K562 (cell line): Measurements from ENCODE around the gene VWDE. TPM values are rescaled to one million over a fixed set of nuclear protein-coding genes. Genes with fewer than 3 reads are reported as not detected.

Source experiments
- ATAC-seq: fragments of 200-7000 bp; cut with Tn5 transposase; 3 replicates; pipeline ENCODE4 v1.9.1; 2020; ENCODE audit warnings: moderate library complexity
- BruUV-seq: library from RNA; stranded (reverse); fragments of 400-500 nt; replicated peaks from 2 replicates; lab custom pipeline; 2021; lab: Mats Ljungman, UMichigan
- CTCF ChIA-PET: fragments of 300-600 bp; formaldehyde crosslinking; extraction: SDS; loops from one replicate; lab custom pipeline; 2021; ENCODE audit warnings: low intra/inter-chr PET ratio; lab: Yijun Ruan, JAX
- POLR2A ChIA-PET: fragments of 300-600, 350-650 bp; sonication (Branson Sonifier 250); formaldehyde crosslinking; extraction: SDS; loops from one replicate; lab custom pipeline; 2021; ENCODE audit warnings: antibody characterized with exemption, inconsistent platforms; lab: Yijun Ruan, JAX
- DNase-seq, 4 experiments: peaks; one replicate each; pipeline versions ENCODE4 v3.0.0 to v3.0.0-alpha.2; 2011 to 2018; ENCODE audit warnings: low spot score in 3 of 4, mixed read lengths in 3 of 4; ENCODE audit errors: extremely low read depth in 1 of 4
- FAIRE-seq: peaks from 2 replicates; lab custom pipeline; 2011; peaks lifted over from hg19 to GRCh38; lab: Jason Lieb, UNC
- H2AFZ ChIP-seq: 2 replicates; pipeline ENCODE4 v1.6.0; 2011; ENCODE audit warnings: low read depth, low read length, control low read depth, inconsistent platforms
- H3K27ac ChIP-seq: fragments of 200-600 bp; 3 replicates; pipeline ENCODE4 v1.8.0; 2011; ENCODE audit warnings: low read depth, mild to moderate bottlenecking, control low read depth, inconsistent platforms, low read length, moderate library complexity, mixed read lengths; ENCODE audit errors: extremely low read depth
- H3K27me3 ChIP-seq, 2 experiments: fragments of 300-600 bp in 1 of 2; 2 replicates in 1 of 2; 3 replicates in 1 of 2; pipeline versions ENCODE4 v1.6.0 to v1.8.0; 2011; ENCODE audit warnings: inconsistent platforms in 2 of 2, low read length in 2 of 2, mild to moderate bottlenecking in 1 of 2, mixed read lengths in 1 of 2, moderate library complexity in 1 of 2; ENCODE audit not compliant: control insufficient read depth in 2 of 2, insufficient read depth in 2 of 2
- H3K36me3 ChIP-seq: fragments of 300-600 bp; 3 replicates; pipeline ENCODE4 v1.8.0; 2011; ENCODE audit warnings: mild to moderate bottlenecking, low read length, inconsistent platforms; ENCODE audit not compliant: control insufficient read depth, insufficient read depth
- H3K4me1 ChIP-seq, 2 experiments: fragments of 200-600 bp in 1 of 2; replicated peaks in 1 of 2; 2 replicates in 1 of 2; 3 replicates in 1 of 2; pipeline versions ENCODE4 v1.5.1 to v1.8.0; 2011; ENCODE audit warnings: inconsistent platforms in 2 of 2, low read length in 2 of 2, mild to moderate bottlenecking in 1 of 2, mixed read lengths in 1 of 2, moderate library complexity in 1 of 2; ENCODE audit not compliant: control insufficient read depth in 2 of 2, insufficient read depth in 2 of 2
- H3K4me2 ChIP-seq: 2 replicates; pipeline ENCODE4 v1.6.1; 2011; ENCODE audit warnings: low read length, control low read depth, inconsistent platforms, mixed read lengths; ENCODE audit not compliant: insufficient read depth
- H3K4me3 ChIP-seq: fragments of 200-600 bp; sonication (generic), shearing (Covaris generic); 2 replicates; pipeline ENCODE4 v1.5.1; 2016; ENCODE audit warnings: control low read depth, inconsistent platforms
- H3K79me2 ChIP-seq: fragments of 200-600 bp; 3 replicates; pipeline ENCODE4 v1.8.0; 2011; ENCODE audit warnings: low read length, inconsistent platforms; ENCODE audit not compliant: control insufficient read depth, insufficient read depth
- H3K9ac ChIP-seq, 2 experiments: 2 replicates each; pipeline versions ENCODE4 v1.6.0 to v1.6.1; 2011; ENCODE audit warnings: low read depth in 2 of 2, low read length in 2 of 2, control low read depth in 1 of 2, inconsistent platforms in 1 of 2, mild to moderate bottlenecking in 1 of 2, mixed read lengths in 1 of 2; ENCODE audit not compliant: insufficient read depth in 1 of 2
- H3K9me1 ChIP-seq: one replicate; pipeline ENCODE4 v1.6.0; 2011; ENCODE audit warnings: inconsistent platforms, mild to moderate bottlenecking, low read length, moderate library complexity; ENCODE audit not compliant: control insufficient read depth, insufficient read depth
- H3K9me3 ChIP-seq: replicated peaks from 2 replicates; pipeline ENCODE4 v1.5.1; 2011; ENCODE audit warnings: low read depth, low read length, inconsistent platforms; ENCODE audit not compliant: control insufficient read depth, insufficient read depth
- H4K20me1 ChIP-seq: replicated peaks from 2 replicates; pipeline ENCODE4 v1.6.1; 2011; ENCODE audit warnings: low read length, inconsistent platforms, mixed read lengths; ENCODE audit not compliant: control insufficient read depth, insufficient read depth
- CHD2 ChIP-seq: IDR thresholded peaks from 2 replicates; pipeline ENCODE4 v1.6.1; 2011; ENCODE audit warnings: low read depth, low read length
- CLOCK ChIP-seq: fragments of 250-450 bp; sonication (Bioruptor Pico); IDR thresholded peaks from 2 replicates; pipeline ENCODE4 v1.4.0; 2020; ENCODE audit warnings: mild to moderate bottlenecking, moderate library complexity, borderline replicate concordance
- CSDE1 ChIP-seq, 2 experiments: fragments of 450-650 bp; IDR thresholded peaks; 2 replicates each; pipeline ENCODE4 v1.6.1; 2016; ENCODE audit warnings: mild to moderate bottlenecking in 1 of 2
- CXXC5 ChIP-seq: fragments of 250-450 bp; sonication (Bioruptor Pico); IDR thresholded peaks from 2 replicates; pipeline ENCODE4 v1.8.0; 2022; ENCODE audit warnings: inconsistent platforms, mild to moderate bottlenecking, moderate library complexity
- EGR1 ChIP-seq: fragments of 450-650 bp; conservative IDR thresholded peaks from 2 replicates; pipeline ENCODE4 v1.6.1; 2017; ENCODE audit warnings: mild to moderate bottlenecking
- NONO ChIP-seq, 2 experiments: fragments of 200-400 bp in 1 of 2; fragments of 450-650 bp in 1 of 2; formaldehyde crosslinking in 1 of 2; IDR thresholded peaks; 2 replicates each; pipeline ENCODE4 v1.6.1; 2017; ENCODE audit warnings: low read depth in 2 of 2, mild to moderate bottlenecking in 2 of 2, moderate library complexity in 2 of 2, low read length in 1 of 2
- NR0B1 ChIP-seq: fragments of 450-650 bp; IDR thresholded peaks from one replicate; pipeline ENCODE4 v1.6.1; 2018; ENCODE audit warnings: mild to moderate bottlenecking, moderate library complexity; ENCODE audit not compliant: partially characterized antibody
- PCBP1 ChIP-seq: fragments of 200-400 bp; formaldehyde crosslinking; IDR thresholded peaks from 2 replicates; pipeline ENCODE4 v1.6.1; 2018; ENCODE audit warnings: mild to moderate bottlenecking, low read depth, low read length; ENCODE audit not compliant: poor library complexity, severe bottlenecking
- PHB ChIP-seq: fragments of 250-450 bp; sonication (Bioruptor Pico); IDR thresholded peaks from 2 replicates; pipeline ENCODE4 v1.5.0; 2021
- SMAD1 ChIP-seq: fragments of 150-350 bp; IDR thresholded peaks from 2 replicates; pipeline ENCODE4 v1.6.1; 2014; ENCODE audit warnings: low read length, low read depth; ENCODE audit not compliant: partially characterized antibody
- SP1 ChIP-seq: sonication (generic); formaldehyde crosslinking; IDR thresholded peaks from 2 replicates; pipeline ENCODE4 v1.8.1; 2022; ENCODE audit warnings: mild to moderate bottlenecking, missing genetic modification reagents
- TBP ChIP-seq: optimal IDR thresholded peaks from 2 replicates; pipeline ENCODE3; 2011; ENCODE audit warnings: low read depth, low read length, improper control_type of control experiment
- TGIF2 ChIP-seq: sonication (generic); formaldehyde crosslinking; IDR thresholded peaks from 2 replicates; pipeline ENCODE4 v1.8.1; 2022; ENCODE audit warnings: mild to moderate bottlenecking, missing genetic modification reagents, moderate library complexity
- THRAP3 ChIP-seq: fragments of 450-650 bp; IDR thresholded peaks from 2 replicates; pipeline ENCODE4 v1.6.1; 2016; ENCODE audit warnings: mild to moderate bottlenecking, inconsistent platforms, borderline replicate concordance
- ZFP30 ChIP-seq: fragments of 250-450 bp; sonication (Bioruptor Pico); IDR thresholded peaks from 2 replicates; pipeline ENCODE4 v1.8.0; 2022; ENCODE audit warnings: moderate library complexity, mild to moderate bottlenecking, inconsistent platforms, borderline replicate concordance
- ZFX ChIP-seq: sonication (generic); formaldehyde crosslinking; IDR thresholded peaks from 2 replicates; pipeline ENCODE4 v1.8.0; 2022; ENCODE audit warnings: mild to moderate bottlenecking, missing genetic modification reagents, moderate library complexity
- ZNF232 ChIP-seq: sonication (generic); formaldehyde crosslinking; IDR thresholded peaks from 2 replicates; pipeline ENCODE4 v1.8.0; 2022; ENCODE audit warnings: mild to moderate bottlenecking, missing genetic modification reagents
- ZNF41 ChIP-seq: fragments of 250-450 bp; sonication (Bioruptor Pico); conservative IDR thresholded peaks from 2 replicates; pipeline ENCODE4 v1.4.0; 2020; ENCODE audit warnings: mild to moderate bottlenecking
- ZNF644 ChIP-seq: fragments of 200-800 bp; sonication (Bioruptor generic); IDR thresholded peaks from 2 replicates; pipeline ENCODE4 v1.6.1; 2016; ENCODE audit warnings: low read depth, missing genetic modification characterization, missing compliant biosample characterization
- WGBS: fragments of 100-300 bp; shearing (Covaris generic); methylation state at CpG from one replicate; pipeline ENCODE4 v1.1.6; 2016; ENCODE audit warnings: low coverage, mixed read lengths; ENCODE audit not compliant: insufficient coverage; ENCODE audit errors: missing lambda C conversion rate; 5-methylcytosine and 5-hydroxymethylcytosine counted together
- in situ Hi-C: fragments of 300-500 bp; cut with MboI; formaldehyde crosslinking; loops from 4 replicates; pipeline ENCODE4 v1.15.0; 2018; ENCODE audit warnings: inconsistent platforms, mixed read lengths
- intact Hi-C: fragments of 100-400 bp; cut with micrococcal nuclease; formaldehyde crosslinking; loops from 2 replicates; pipeline ENCODE4 v1.14.2; 2022
- polyA plus RNA-seq, 8 experiments: library from polyadenylated mRNA; depleted of rRNA in 4 of 8; stranded (reverse) in 5 of 8; unstranded in 3 of 8; fragments of >200 nt; fragmentation: Nextera tagmentation in 2 of 8; fragmentation: Illumina TruSeq in 1 of 8; extraction: Ambion mirVana in 2 of 8; extraction: Trizol in 1 of 8; gene quantifications; 2 replicates each; pipeline versions ENCODE4 v1.2.1 to v1.2.3, GENCODE V29; 2011 to 2014; ENCODE audit warnings: inconsistent platforms in 1 of 8, missing spikeins in 1 of 8
- total RNA-seq, 7 experiments: library from RNA; depleted of rRNA in 6 of 7; stranded (reverse); fragments of >200 nt in 6 of 7; fragmentation: Illumina TruSeq in 2 of 7; extraction: Trizol in 2 of 7; gene quantifications; 2 replicates each; pipeline versions ENCODE4 v1.2.1 to v1.2.3, GENCODE V29; 2011 to 2021; ENCODE audit warnings: low replicate concordance in 1 of 7

VWDE gene
- total and polyA plus RNA-seq, 9 of the 15 experiments (the other 6 are each of a cell fraction or from before 2014, with no cell fraction given): 40.6 to 162 (median 95.2) TPM

- ChIA-PET POLR2A (interaction anchor here (1.3 kb wide), 1 partner anchor 15 kb away, joined by 3 read pairs; no protein-coding TSS in a partner anchor), CTCF (no interaction called here)
- 59% methylated on average over 4 of the region's 4 CpGs for WGBS
- Histone ChIP-seq H3K27me3 (no peaks in the 10 kb centered on the region), H3K4me1 (no peaks in the 10 kb centered on the region), H3K27ac (no peak overlapping the region), H3K4me3 (no peak overlapping the region), H3K9ac (no peak overlapping the region), H2AFZ (0 out of 2 replicates have a peak overlapping the region, but pooled peaks have one; percentile 14), H4K20me1 (no peaks in the 10 kb centered on the region), H3K9me1 (no peaks in the 10 kb centered on the region), H3K36me3 (no peaks in the 10 kb centered on the region), H3K4me2 (no peak overlapping the region), H3K9me3 (no peaks in the 10 kb centered on the region; the same call in 1 of the 2 replicates), H3K79me2 (no peaks in the 10 kb centered on the region)
- TF ChIP-seq TGIF2 (CRISPR knock-in tag) (no peak), NONO (IDR thresholded peaks at IDR 0.05; ENCODE audit: low read depth in 2 of 2, low read length in 1 of 2) (no peak), CHD2 (no peak), ZFP30 (CRISPR knock-in tag) (no peak), NR0B1 (no peak), CSDE1 (IDR thresholded peaks at IDR 0.05) (no peak), TBP (no peak), SP1 (no peak), EGR1 (no peak), ZNF41 (CRISPR knock-in tag) (no peak), CLOCK (CRISPR knock-in tag) (no peak), ZFX (no peak), ZNF644 (tag) (no peak), THRAP3 (no peak), SMAD1 (no peak), PCBP1 (no peak), PHB (CRISPR knock-in tag) (no peak), ZNF232 (no peak), CXXC5 (CRISPR knock-in tag) (no peak)
- ATAC-seq: no peak; the same call in 1 of the 3 replicates
- in situ Hi-C loops: no loop called here
- no peak for DNase-seq
- BruUV-seq: no TSS peak
- FAIRE-seq: no peak
- intact Hi-C loops: no loop called here
Observed at GRCh38 chr7:12422554-12423320, 19.1 kb upstream of the VWDE start.
